ENCODE data around the gene PDPK1.
A peak's percentile ranks its signal among the peaks of the same experiment; 100 is the strongest.

Gene PDPK1

DNA sequence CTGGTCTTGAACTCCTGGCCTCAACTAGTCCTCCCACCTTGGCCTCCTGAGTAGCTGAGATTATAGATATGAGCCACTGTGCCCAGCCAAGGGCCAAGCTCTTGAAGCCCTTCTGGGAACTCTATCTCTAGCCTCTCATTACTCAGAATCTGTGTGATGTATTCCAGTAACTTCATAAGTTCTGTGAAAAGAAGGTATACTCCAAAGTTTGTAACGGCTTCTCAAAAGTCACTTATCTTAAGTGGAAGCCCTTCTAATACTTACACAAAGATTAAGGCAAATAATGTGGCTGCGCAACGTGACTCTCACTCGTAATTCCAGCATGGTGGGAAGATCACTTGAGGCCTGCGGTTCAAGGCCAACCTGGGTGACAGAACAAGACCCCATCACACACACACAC is 43.2 kb upstream of the PDPK1 start:
- no peak overlapping the region for H3K27ac ChIP-seq
- H3K9me3 ChIP-seq (ENCODE audit: severe bottlenecking), result no peaks in the 10 kb centered on the region
- H3K36me3 ChIP-seq, result peaks cover 46% of the 10 kb centered on the region
- TF ChIP-seq, protein P1, sequence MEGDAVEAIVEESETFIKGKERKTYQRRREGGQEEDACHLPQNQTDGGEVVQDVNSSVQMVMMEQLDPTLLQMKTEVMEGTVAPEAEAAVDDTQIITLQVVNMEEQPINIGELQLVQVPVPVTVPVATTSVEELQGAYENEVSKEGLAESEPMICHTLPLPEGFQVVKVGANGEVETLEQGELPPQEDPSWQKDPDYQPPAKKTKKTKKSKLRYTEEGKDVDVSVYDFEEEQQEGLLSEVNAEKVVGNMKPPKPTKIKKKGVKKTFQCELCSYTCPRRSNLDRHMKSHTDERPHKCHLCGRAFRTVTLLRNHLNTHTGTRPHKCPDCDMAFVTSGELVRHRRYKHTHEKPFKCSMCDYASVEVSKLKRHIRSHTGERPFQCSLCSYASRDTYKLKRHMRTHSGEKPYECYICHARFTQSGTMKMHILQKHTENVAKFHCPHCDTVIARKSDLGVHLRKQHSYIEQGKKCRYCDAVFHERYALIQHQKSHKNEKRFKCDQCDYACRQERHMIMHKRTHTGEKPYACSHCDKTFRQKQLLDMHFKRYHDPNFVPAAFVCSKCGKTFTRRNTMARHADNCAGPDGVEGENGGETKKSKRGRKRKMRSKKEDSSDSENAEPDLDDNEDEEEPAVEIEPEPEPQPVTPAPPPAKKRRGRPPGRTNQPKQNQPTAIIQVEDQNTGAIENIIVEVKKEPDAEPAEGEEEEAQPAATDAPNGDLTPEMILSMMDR (IDR thresholded peaks at IDR 0.05; ENCODE audit: low read depth, low read length), result no peak
- H3K4me3 ChIP-seq (ENCODE audit: low read depth, low read length), result no peak overlapping the region
- no peak for DNase-seq
- no peaks in the 10 kb centered on the region for H3K27me3 ChIP-seq (ENCODE audit: insufficient read depth, low read depth, severe bottlenecking)

DNA sequence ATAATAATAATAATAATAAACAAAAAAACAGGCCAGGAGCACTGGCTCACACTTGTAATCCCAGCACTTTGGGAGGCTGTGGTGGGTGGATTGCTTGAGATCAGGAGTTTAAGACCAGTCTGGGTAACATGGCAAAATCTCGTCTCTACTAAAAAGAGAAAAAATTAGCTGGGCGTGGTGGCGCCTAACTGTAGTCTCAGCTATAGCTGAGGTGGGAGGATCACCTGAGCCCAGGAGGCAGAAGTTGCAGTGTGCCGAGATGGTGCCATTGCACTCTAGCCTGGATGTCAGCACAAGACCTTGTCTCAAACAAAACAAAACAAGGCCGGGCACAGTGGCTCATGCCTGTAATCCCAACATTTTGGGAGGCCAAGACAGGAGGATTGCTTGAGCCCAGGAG is 42.8 kb upstream of the PDPK1 start:
- Histone ChIP-seq H3K27me3 (ENCODE audit: insufficient read depth, low read depth, severe bottlenecking) (no peaks in the 10 kb centered on the region), H3K36me3 (peaks cover 49% of the 10 kb centered on the region), H3K27ac (no peak overlapping the region), H3K4me3 (ENCODE audit: low read depth, low read length) (no peak overlapping the region), H3K9me3 (ENCODE audit: severe bottlenecking) (no peaks in the 10 kb centered on the region)
- no peak for DNase-seq
- TF ChIP-seq, protein P1 (IDR thresholded peaks at IDR 0.05; ENCODE audit: low read depth, low read length), result no peak

DNA sequence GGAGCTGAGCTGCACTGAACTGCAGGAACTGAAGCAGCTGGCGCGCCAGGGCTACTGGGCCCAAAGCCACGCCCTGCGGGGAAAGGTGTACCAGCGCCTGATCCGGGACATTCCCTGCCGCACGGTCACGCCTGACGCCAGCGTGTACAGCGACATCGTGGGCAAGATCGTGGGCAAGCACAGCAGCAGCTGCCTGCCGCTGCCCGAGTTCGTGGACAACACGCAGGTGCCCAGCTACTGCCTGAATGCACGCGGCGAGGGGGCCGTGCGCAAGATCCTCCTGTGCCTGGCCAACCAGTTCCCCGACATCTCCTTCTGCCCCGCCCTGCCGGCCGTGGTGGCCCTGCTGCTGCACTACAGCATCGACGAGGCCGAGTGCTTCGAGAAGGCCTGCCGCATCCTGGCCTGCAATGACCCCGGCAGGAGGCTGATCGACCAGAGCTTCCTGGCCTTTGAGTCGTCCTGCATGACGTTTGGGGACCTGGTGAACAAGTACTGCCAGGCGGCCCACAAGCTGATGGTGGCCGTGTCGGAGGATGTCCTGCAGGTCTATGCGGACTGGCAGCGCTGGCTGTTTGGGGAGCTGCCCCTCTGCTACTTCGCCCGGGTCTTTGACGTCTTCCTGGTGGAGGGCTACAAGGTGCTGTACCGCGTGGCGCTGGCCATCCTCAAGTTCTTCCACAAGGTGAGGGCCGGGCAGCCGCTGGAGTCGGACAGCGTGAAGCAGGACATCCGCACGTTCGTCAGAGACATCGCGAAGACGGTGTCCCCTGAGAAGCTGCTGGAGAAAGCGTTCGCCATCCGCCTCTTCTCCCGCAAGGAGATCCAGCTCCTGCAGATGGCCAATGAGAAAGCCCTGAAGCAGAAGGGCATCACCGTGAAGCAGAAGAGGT is 41.4 kb upstream of the PDPK1 start:
- Histone ChIP-seq H3K27ac (peak overlapping the region; percentile 65), H3K9me3 (ENCODE audit: severe bottlenecking) (no peaks in the 10 kb centered on the region), H3K36me3 (peaks cover 46% of the 10 kb centered on the region), H3K27me3 (ENCODE audit: insufficient read depth, low read depth, severe bottlenecking) (no peaks in the 10 kb centered on the region), H3K4me3 (ENCODE audit: low read depth, low read length) (no peak overlapping the region)
- TF ChIP-seq, protein P1 (IDR thresholded peaks at IDR 0.05; ENCODE audit: low read depth, low read length), result no peak
- DNase-seq, result no peak

DNA sequence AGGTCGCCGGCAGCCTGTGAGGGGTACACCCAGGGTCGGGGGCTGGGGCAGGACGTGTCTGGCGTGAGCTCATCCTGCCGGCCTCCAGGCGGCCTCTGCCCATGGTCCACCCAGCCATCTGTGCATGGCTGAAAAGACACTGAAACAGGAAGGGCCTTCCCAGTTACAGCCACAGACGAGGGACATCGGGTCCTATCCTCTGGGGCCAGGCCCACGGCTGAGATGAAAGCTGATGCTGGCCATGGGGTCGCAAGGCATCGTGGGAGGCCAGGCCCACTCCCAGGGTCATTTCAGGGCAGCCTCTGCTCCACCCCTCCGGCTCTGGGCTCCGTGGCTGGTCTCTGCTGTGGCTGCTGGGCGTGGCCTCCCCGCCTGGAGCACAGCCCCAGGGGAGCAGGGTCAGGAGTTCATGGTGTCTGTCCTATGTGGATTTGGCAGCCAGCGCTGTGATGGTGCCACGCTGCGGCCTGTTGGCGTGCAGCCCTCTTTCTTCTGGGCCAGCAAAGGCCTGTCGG is 40.6 kb upstream of the PDPK1 start:
- Histone ChIP-seq H3K9me3 (ENCODE audit: severe bottlenecking) (no peaks in the 10 kb centered on the region), H3K36me3 (peaks cover 50% of the 10 kb centered on the region), H3K27ac (peak overlapping the region; percentile 65), H3K4me3 (ENCODE audit: low read depth, low read length) (no peak overlapping the region), H3K27me3 (ENCODE audit: insufficient read depth, low read depth, severe bottlenecking) (no peaks in the 10 kb centered on the region)
- TF ChIP-seq, protein P1 (IDR thresholded peaks at IDR 0.05; ENCODE audit: low read depth, low read length), result peak; percentile 18; the same call in 1 of the 2 replicates
- peak; percentile 82 for DNase-seq

DNA sequence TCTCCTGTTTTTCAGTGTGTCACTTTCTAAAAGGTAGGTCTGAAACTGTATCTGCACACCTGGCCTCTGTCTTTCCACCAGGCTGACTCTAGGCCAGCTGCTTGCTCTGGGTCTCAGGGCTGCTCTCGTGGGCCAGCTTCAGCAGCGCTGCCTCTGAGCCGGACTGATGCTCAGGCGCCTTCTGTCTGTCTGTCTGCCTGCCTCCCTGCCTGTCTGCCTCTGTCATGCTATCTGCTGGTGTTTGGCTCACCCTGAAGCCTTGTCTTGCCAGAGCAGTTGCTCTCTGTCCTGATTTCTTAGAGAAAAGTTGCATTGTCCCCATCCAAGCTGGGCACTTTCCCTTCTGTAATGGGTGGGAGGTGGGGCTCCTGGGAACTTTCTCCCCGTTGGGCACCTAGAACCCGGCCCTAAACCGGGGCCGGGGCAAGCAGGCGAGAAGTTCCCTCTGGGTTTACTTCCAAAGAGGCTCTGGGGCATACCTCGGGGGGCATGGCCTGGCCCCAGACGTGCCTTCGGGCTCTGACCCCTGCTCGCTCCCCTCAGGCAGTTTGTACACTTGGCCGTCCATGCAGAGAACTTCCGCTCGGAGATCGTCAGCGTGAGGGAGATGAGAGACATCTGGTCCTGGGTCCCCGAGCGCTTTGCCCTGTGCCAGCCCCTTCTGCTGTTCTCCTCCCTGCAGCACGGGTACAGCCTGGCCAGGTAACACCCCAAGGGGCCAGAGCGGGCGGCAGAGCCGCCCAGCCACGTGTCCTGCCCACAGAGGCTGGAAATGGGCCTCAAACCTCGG is 39.9 kb upstream of the PDPK1 start:
- Histone ChIP-seq H3K4me3 (ENCODE audit: low read depth, low read length) (no peak overlapping the region), H3K36me3 (peaks cover 51% of the 10 kb centered on the region), H3K9me3 (ENCODE audit: severe bottlenecking) (no peaks in the 10 kb centered on the region), H3K27ac (peak overlapping the region; percentile 65), H3K27me3 (ENCODE audit: insufficient read depth, low read depth, severe bottlenecking) (no peaks in the 10 kb centered on the region)
- TF ChIP-seq, protein P1 (IDR thresholded peaks at IDR 0.05; ENCODE audit: low read depth, low read length), result no peak
- no peak for DNase-seq
